HFFc6 (cell line): ENCODE measurements around the gene ASXL3. TPM values are rescaled to one million over a fixed set of nuclear protein-coding genes. Genes with fewer than 3 reads are reported as not detected.

ENCODE experiments used
- DNase-seq: peaks from one replicate; pipeline ENCODE4 v3.0.0-alpha.2; 2018
- H3K27ac Mint-ChIP-seq: 2 replicates; pipeline ENCODE4 v1.8.0; 2020; ENCODE audit warnings: mild to moderate bottlenecking, mixed read lengths
- H3K27me3 Mint-ChIP-seq: 2 replicates; pipeline ENCODE4 v1.8.0; 2021; ENCODE audit warnings: mild to moderate bottlenecking, moderate library complexity, mixed read lengths; ENCODE audit not compliant: insufficient read depth
- H3K36me3 Mint-ChIP-seq: 2 replicates; pipeline ENCODE4 v1.8.0; 2021; ENCODE audit warnings: low read depth, mixed read lengths
- H3K4me1 Mint-ChIP-seq: 2 replicates; pipeline ENCODE4 v1.8.0; 2020; ENCODE audit warnings: low read depth, mixed read lengths
- H3K4me3 Mint-ChIP-seq: 2 replicates; pipeline ENCODE4 v1.8.0; 2020; ENCODE audit warnings: mild to moderate bottlenecking, moderate library complexity, mixed read lengths
- H3K9me3 Mint-ChIP-seq: 2 replicates; pipeline ENCODE4 v1.8.0; 2020; ENCODE audit warnings: mild to moderate bottlenecking, mixed read lengths
- total RNA-seq, 6 experiments: library from RNA; stranded (reverse); fragmentation: NEBNext Ultra II Directional; extraction: Animal tissue kit (Norgen Biotek cat#: 25700); gene quantifications; 2 replicates in 1 of 6; 3 replicates in 5 of 6; pipeline ENCODE4 v1.2.3, GENCODE V29; 2021
- TF ChIP-seq, protein P1 (sequence below): fragments of 200-600 bp; sonication (generic); IDR thresholded peaks from 2 replicates; pipeline ENCODE4 v1.5.0; 2021; ENCODE audit warnings: antibody characterized with exemption, mild to moderate bottlenecking

Gene ASXL3
- total RNA-seq, 6 experiments from 2014 or later, result not detected

GRCh38 chr18:33702625-33703024 lies 124.6 kb downstream of the ASXL3 start:
- DNase-seq, result no peak
- TF ChIP-seq, protein P1, sequence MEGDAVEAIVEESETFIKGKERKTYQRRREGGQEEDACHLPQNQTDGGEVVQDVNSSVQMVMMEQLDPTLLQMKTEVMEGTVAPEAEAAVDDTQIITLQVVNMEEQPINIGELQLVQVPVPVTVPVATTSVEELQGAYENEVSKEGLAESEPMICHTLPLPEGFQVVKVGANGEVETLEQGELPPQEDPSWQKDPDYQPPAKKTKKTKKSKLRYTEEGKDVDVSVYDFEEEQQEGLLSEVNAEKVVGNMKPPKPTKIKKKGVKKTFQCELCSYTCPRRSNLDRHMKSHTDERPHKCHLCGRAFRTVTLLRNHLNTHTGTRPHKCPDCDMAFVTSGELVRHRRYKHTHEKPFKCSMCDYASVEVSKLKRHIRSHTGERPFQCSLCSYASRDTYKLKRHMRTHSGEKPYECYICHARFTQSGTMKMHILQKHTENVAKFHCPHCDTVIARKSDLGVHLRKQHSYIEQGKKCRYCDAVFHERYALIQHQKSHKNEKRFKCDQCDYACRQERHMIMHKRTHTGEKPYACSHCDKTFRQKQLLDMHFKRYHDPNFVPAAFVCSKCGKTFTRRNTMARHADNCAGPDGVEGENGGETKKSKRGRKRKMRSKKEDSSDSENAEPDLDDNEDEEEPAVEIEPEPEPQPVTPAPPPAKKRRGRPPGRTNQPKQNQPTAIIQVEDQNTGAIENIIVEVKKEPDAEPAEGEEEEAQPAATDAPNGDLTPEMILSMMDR, result no peak
- Mint-ChIP-seq H3K27me3 (no peaks in the 10 kb centered on the region), H3K9me3 (peaks cover 6% of the 10 kb centered on the region), H3K27ac (no peak overlapping the region), H3K4me1 (no peaks in the 10 kb centered on the region), H3K4me3 (no peak overlapping the region), H3K36me3 (no peaks in the 10 kb centered on the region)

DNA sequence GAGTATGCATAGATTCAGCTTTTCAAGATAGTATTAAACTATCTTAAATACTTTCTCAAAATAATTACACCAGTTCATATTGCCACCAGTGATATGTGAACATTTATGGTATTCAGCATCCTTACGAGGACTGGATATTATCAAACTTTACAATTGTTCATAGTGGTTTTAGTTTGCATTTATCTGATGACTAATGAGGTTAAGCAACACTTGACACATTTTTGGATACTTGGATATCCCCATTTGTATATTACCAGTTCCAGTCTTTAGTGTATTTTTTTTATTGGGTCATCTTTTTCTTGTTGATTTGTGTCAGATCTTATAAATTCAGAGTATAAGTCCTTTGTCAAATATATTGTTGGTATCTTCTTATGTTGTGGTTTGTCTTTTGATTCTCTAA lies 128.4 kb downstream of the ASXL3 start:
- Mint-ChIP-seq H3K27me3 (no peaks in the 10 kb centered on the region), H3K4me3 (no peak overlapping the region), H3K36me3 (no peaks in the 10 kb centered on the region), H3K27ac (no peak overlapping the region), H3K9me3 (peaks cover 20% of the 10 kb centered on the region), H3K4me1 (no peaks in the 10 kb centered on the region)
- TF ChIP-seq, protein P1, result no peak
- no peak for DNase-seq

- Mint-ChIP-seq H3K36me3 (no peaks in the 10 kb centered on the region; the same call in 1 of the 2 replicates), H3K27me3 (no peaks in the 10 kb centered on the region), H3K9me3 (peaks cover 33% of the 10 kb centered on the region), H3K27ac (no peak overlapping the region), H3K4me1 (no peaks in the 10 kb centered on the region), H3K4me3 (no peak overlapping the region)
- no peak for DNase-seq
- TF ChIP-seq, protein P1, result no peak
These were observed 130.9 kb downstream of the ASXL3 start for GRCh38 chr18:33708876-33709275.

GRCh38 chr18:33710269-33710668 lies 132.2 kb downstream of the ASXL3 start:
- no peak for DNase-seq
- Mint-ChIP-seq H3K4me1 (no peaks in the 10 kb centered on the region), H3K27ac (no peak overlapping the region), H3K27me3 (no peaks in the 10 kb centered on the region), H3K4me3 (no peak overlapping the region), H3K9me3 (peaks cover 47% of the 10 kb centered on the region), H3K36me3 (peaks cover 9% of the 10 kb centered on the region; the same call in 1 of the 2 replicates)
- TF ChIP-seq, protein P1, result no peak

DNA sequence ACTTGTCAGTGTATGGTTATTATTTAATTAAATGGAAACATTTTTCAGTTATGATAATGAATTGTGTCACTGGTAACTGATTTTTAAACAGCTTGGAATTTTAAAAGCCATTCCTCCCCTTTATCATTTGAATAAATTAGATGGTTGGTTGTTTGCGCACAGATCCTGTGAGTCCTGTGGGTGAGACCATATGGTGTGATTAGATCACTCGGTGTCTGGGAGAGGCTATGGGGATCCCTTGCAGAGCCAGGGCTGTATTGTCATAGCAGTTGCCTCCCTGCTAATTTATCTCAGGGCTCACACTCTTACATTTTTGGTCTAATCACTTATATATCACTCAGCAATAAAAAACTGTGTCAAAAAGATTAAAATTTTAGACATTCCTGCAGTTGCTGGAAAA lies 133.5 kb downstream of the ASXL3 start:
- Mint-ChIP-seq H3K27me3 (no peaks in the 10 kb centered on the region), H3K4me1 (no peaks in the 10 kb centered on the region), H3K4me3 (no peak overlapping the region), H3K36me3 (peaks cover 9% of the 10 kb centered on the region; the same call in 1 of the 2 replicates), H3K27ac (no peak overlapping the region), H3K9me3 (peaks cover 49% of the 10 kb centered on the region)
- TF ChIP-seq, protein P1, result no peak
- DNase-seq, result no peak

- TF ChIP-seq, protein P1, result no peak
- no peak overlapping the region for H3K27ac Mint-ChIP-seq
- H3K36me3 Mint-ChIP-seq, result peaks cover 9% of the 10 kb centered on the region; the same call in 1 of the 2 replicates
- H3K9me3 Mint-ChIP-seq, result peaks cover 53% of the 10 kb centered on the region
- no peak overlapping the region for H3K4me3 Mint-ChIP-seq
- H3K27me3 Mint-ChIP-seq, result no peaks in the 10 kb centered on the region
- no peak for DNase-seq
- H3K4me1 Mint-ChIP-seq, result no peaks in the 10 kb centered on the region
These were observed 134.7 kb downstream of the ASXL3 start for GRCh38 chr18:33712719-33713118.
